NCI-H1048 (cell line): ENCODE measurements around the gene TCEA2.

Experiments used
- DNase-seq: peaks from one replicate; lab custom pipeline; 2025; lab: John Stamatoyannopoulos, UW

The TCEA2 gene

DNA sequence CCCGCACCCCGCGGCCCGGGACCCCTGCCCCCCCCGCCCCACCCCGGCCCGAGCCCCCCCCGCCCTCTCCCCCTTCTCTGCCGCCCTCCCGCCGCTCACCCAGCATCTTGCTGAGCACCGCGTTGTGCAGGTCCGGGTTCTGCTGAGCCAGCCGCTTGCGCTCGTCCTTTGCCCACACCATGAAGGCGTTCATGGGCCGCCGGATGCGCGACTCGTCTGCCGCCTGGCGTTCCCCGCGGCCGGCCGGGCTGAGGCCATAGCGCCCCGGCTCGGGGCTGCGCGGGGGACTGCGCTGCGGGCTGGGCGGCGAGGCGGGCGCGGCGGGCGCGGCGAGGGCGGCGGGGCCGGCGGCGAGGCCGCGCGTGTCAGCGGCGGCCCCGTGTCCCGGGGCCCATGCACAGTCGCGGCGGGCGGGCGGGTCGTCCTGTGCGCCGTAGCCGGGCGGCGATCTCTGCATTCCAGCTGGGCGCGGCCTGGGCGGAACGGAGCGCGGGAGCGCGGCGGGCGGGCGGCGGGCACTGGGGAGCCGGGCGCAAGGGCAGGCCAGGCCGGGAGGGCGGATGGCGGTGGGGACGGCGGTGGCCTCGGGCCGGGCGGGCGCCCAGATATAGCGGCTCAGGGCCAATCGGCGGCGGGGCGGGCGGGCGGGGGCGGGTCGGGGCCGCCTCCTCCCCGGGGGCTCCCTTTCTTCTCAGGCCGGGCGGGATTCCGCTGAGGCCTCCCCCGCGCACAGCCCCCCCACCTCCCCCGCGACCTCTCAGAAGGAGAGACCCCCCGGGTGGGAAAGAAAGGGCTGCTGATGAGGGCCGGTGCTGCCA is 13.7 kb upstream of the TCEA2 start, which contains the start of gene SOX18:
TSS of gene SOX18 (minus strand) at position 580 of the 818 bp plus-strand sequence. CDS start at position 457, 123 bp downstream.
- no peak for DNase-seq

DNA sequence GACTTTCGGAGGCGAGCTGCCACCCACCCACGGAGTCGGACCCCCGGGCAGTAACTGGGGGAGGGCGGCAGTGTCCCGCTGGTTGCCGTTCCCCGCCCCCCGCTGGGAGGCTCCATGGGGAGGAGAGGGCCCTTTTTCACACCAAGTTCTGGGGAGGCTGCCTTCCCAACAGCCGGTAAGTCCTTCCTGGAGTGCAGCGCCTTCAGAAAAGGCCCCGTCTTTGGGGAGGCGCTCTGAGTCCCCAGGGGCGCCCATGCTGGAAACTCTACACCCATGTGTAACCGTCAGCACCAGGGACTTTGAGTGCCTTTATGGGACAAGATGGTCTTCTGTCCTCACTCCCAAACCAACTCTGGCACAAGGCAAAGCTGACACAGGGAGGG is 13.1 kb upstream of the TCEA2 start:
- no peak for DNase-seq

DNA sequence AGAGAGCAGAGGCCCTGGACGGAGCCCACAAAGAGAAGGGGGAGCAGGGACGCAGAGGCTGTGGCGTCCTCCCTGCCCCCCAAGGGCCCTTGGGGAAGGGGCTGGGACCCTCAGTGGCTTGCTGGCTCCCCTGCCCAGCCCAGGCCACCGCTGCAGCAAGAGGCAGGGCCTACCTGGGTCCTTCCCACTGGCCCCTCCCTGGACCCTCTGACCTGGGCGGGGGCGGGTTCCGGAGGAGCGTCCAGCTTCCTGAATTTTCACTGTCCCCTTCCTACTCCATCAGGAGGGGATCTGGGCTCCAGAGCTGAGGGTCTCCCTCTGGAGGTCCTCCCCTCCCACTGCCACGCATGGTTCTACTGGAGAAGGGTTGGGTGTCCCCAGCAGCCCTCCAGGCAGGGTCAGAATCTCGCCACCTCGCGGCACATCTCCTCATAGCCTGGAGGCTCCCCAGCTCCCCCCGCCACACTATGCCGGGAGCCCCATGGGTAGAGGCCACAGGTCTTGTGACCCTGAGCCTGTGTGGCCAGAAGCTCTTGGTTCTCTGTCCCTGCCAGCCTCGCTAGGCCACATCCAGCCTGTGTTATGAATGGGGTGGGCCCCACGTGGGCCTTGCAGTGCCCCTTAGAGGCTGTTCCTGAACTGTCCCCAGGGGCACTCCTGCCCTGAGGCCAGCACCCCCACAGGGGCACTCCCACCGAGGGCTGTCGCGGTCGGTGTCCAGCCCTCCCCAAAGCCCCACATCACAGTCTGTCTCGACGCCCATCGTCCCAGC is 12.6 kb upstream of the TCEA2 start:
- DNase-seq, result no peak

DNA sequence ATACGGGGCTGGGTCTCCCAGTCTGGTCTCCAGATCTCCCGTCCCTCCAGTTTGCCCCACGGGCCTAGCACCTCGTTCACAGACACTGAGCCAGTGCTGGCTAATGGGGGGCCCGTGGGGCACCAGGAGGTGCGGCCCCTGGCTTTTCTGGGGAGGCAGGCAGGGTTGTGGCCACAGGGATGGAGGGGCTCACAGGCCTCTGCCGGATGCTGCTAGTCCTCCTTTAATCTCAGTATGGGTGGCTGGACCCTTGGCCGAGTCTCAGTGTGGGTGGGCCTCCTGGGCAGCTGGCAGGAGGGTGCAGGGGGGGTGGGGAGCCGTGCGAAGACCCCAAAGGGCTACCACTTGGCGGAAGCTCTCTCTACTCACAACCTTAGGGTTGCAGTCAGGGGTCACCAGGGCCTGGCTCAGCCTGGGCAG is 12.0 kb upstream of the TCEA2 start:
- DNase-seq, result no peak

DNA sequence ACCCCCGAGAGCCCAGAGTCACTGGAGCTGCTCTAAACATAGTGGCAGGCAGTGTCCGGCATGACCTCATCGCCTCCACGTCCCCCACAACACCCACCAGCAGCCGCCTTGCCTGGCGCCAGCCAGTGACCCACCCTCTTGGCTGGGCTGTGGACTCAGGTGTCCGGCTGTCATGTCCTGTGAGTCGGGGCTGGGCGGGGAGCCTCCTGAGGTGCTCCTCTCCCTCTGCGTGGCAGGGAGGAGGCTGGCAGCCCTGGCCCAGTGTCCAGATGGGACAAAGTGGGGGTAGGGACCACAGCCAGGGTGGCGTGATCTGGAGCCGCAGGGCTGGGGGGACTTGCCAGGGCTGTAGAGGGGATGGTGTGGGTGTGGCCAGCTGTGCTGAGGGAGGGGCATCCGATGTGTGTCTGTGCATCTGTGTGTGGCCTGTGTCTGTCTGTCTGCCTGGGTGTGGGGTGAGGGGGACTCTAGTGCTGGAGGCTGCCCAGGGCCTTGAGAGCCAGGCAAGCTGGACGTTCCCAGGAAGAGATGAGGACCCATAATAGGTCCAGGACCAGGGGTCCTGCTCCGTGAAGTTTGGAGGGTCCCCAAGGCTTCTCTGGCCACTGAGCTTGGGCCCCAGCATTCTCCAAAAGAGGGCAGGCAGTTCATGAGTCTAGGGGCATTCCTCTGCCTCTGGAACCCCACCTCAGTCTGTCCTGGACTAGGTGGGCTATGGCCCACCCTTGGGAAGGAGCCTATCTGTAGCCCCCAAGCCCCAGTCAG is 11.3 kb upstream of the TCEA2 start:
- no peak for DNase-seq

DNA sequence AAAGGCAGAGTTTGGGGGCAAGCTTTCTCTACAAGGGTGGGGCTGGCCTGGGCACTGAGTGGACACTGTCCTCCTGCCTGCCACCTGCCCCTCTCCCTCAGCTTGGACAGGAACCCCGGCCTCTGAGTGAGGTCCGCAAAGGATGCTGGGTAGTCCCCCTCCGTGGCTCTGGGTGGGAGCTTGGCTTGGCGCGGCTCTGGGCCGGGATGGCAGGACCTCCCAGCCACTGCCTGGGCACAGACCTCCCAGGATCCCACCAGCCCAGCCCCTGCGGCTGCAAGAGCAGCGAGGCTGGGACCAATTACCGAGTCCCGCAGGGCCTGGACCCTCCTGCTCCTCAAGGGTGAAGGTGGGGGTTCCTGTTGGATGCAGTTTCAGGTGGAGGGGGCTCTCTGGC is 10.7 kb upstream of the TCEA2 start:
- DNase-seq, result no peak

DNA sequence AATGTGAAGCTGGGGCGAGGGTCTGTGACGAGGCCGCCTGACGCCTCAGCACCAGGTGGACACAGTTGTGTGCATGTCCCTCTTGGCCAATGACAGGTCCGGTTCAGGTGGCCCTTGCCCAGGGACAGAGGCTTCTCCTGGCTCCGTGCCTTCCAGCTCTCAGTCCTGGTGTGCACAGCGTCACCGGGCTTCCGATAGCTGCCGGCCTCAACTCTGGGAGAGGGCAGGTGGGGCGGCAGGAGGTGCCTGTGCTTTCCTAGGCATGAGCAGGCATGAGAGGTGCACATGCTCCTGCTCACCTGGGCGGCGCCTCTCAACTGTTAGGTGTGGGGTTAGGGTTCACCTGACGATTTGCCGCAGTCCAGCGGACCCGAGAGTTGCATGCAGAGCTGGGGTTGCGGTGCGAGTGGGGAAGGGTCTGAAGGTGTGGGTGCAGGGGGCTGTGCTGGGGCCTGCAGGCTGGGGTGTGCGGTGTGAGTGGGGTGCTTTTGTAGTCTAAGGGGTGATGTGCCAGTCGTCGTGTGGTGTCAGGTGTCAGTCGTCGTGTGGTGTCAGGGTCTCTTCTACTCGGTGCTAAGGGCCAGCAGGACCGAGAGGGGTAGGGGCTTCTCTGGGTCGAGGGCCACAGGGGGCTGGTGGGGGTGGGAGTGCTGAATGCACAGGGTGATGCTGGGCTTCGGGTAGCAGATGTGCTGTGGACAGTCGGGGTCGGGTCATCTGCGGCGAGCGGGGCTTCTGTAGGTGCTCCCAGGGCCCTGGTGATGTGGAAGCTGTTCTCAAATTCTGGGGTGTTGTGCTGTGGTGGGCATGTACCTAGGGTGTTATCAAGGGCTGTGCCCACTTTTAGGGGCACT is 9.8 kb upstream of the TCEA2 start:
- DNase-seq, result no peak

DNA sequence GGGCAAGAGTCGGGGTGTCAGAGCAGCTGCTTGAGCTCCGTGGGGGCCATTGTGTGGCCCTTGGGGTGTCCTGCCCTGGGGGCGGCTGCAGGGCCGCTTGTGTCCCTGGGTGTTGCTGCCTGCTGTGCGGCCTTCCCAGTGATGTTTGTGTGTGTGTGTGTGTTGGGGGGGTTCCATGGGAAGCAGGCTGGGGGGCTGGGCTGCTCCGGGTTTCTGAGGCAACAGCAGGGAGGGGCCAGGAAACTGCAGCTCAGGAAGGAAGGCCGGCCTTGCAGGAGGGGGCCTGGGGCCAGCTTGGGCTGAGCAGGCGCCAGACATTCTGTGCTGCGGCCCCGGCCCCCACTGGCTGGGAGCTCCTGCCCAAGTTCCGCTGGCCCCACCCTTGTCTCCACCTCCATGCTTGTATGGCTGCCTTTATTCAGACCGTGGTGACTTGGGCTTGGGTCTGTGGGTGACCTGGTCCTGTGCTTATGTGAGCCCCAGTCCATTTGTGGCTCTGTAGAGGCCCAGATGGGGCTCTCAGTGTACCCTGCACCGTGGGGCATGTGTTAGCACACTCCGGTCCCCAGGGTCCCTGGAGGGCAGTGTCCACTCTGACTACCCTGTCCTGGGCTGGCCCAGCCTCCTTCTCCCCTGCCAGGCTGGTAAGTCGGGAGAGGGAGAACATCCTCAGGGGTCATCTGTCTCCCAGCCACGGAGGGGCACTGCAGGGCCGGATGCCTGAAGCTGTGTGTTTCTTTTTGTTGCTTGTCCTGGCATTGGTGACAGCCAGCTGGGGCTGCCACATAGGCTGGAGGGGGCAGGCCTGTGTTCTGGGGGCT is 8.9 kb upstream of the TCEA2 start:
- DNase-seq, result no peak

DNA sequence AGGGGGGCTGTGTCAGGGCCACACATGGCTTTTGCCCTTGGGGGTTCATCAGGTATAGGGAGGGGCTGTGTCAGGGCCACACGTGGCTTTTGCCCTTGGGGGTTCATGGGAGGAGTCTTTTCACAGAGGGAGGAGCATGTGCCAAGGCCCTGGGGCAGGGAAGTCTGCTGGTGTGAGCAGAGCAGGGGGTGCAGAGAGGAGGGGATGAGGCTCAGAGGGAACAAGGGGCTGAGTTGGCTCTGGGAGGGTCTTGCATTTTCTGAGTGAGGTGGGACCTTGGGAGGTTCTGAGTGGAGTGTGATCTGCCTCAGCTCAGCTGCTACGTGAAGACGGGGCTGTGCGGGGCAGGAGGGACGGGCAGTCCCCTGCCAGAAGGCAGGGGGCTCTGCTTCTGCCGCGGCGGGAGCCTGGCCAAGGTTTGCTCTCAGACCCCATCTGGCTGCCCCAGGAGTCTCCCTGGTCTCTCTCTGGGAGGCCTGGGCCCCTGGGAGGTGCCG is 7.6 kb upstream of the TCEA2 start:
- no peak for DNase-seq

DNA sequence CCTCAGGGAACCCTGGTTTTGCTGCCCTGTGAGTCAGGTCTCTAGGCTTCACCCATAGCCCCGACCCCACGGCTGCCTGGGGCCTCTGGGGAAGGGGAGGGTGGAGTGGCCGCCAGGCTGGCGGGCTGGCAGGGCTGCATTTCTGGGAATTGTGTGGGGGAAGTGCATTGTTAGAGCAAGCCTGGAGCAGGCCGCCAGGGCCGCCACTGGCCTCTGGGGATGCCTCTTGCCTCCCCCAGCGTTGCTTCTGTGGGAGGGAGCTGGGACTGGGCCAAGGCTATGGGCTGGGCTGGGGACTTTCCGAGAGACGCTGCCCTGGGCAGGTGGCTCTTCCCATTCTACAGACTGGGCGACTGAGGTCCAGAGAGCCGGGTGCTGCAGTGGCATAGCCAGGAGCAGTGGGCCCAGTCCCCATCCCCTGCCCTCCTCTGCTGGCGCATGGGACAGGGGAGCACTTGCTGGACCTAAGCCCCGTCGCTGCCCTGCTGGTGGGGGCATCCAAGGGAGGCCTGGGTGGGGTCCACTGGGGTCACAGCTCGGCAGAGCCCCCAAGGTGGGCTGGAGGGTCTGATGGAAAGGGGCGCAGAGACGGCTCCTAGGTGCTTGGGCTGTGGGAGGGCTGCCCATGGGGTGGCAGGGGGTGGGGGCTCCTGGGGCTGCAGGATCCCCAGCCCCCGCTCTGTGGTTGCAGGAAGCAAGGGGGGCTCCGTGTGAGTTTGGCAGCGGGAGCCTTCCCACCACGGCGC is 6.9 kb upstream of the TCEA2 start:
- DNase-seq, result no peak

DNA sequence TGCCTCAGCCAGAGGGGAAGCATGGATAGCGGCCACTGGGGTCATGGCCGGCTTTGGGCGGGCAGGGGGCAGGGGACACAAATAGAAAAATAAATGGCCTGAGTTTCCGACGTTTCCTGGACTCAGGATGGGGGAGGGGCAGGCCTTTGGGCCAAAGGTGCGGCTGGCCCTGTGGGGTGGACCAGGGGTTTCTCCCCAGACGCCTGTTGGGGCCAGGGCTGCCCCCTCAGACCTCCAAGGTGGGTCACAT is 6.4 kb upstream of the TCEA2 start:
- no peak for DNase-seq

DNA sequence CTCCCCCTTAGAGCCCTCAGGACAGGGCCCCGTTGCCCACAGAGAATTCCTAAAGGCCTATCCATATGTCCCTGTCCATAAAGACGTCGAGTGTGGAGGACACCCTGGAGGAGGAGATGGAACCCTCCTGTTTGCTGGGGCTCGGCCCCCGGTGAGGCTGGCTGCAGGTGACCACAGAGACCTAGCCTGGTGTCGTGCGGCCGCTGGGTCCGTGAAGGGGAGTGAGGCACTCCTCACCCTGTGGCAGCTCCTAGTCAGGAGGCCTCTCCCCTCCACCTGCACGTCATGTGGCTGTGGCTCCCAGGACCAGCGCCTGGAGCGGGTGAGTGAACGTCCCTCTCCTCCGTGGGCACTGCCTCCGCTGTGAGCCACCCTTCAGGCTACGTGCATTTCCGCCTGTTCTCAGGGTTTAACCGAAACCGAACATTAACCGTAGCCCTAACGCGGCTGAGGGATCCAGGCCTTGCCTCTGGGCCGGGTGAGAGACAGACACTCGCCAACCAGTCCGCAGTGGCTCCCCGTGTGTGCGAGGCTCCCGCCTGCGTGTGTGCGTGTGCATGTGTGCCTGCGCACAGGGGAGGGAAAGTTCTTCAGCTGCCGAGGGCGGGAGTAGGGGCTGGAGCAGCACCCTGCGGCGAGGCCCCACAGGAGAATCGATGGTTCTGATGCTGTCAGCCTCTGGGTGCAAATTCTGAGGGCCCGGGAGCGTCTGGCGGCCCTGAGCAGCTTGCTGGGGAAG is 5.9 kb upstream of the TCEA2 start:
- no peak for DNase-seq

DNA sequence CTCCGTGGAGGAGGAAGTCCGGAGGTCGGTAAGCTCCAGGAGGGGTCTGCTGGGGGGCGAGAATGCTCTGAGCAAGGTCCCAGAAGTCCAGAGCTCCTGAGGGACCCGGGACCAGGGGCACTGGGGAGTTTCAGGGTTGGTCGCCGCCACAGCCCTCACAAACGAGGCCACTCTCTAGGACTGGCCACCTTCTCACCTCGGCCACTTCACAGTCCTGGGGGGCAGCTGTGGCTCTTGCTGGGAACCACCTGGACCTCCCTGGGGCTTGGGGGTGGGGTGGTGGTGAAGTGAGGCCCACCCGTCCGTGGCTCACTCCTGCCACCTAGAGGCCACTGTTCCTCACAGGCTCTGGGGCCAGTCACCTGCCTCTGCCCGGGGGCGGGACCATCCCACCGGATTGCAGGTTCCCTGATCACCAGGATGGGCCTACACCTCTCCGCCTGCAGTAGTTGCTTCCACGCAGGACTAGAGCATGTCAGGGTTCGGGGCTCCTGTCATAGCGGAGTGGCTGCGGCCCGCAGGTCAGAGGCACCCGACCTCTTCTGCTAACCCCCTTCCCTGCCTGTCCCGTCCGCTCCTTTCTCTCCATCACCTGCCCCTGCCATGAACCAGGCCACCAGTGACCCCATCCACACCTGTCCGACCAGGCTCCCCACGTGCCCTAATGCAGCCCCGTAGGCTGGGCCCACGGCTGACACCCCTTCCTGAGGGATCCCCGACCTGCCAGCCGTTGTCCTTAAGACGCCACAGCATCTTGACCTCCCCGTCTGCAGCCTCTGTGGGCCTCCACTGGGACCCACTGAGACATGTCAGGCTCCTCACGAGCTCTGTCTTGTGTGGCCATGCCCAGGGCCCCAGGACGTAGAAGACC is 5.1 kb upstream of the TCEA2 start:
- peak; percentile 35 for DNase-seq

DNA sequence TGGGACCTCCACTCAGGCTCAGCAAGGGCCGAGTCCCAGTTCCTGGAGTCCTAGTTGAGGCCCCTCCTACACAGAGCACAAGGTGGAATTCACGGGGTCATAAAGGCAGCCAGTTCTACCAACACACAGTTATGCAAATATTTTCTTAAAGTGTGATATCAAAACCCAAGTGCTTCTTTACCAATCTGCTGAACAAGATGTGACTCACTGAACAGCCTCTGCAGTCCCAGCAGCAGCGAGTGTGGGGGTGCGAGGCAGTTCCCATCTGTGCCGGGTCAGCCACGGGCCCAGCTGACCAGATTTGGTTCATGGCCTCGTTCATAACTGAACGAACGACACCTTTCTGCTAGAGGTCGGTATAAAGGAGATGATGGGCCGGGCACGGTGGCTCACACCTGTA is 4.5 kb upstream of the TCEA2 start:
- DNase-seq, result no peak

DNA sequence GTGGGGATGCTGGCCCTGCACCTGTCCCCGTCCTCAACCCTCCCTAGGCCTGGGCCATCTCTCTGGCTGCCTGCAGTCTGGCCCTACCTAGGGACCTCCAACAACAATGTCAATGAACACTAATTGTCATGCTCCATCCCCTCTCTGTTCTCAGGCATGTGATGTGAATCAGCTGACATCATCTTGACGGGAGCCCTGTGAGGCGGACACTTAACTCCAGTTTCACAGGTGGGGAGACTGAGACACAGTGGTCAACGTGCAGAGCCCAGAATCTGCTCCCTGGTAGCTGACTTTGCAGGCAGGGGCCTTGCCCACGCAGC is 762 bp upstream of the TCEA2 start:
- DNase-seq, result no peak

DNA sequence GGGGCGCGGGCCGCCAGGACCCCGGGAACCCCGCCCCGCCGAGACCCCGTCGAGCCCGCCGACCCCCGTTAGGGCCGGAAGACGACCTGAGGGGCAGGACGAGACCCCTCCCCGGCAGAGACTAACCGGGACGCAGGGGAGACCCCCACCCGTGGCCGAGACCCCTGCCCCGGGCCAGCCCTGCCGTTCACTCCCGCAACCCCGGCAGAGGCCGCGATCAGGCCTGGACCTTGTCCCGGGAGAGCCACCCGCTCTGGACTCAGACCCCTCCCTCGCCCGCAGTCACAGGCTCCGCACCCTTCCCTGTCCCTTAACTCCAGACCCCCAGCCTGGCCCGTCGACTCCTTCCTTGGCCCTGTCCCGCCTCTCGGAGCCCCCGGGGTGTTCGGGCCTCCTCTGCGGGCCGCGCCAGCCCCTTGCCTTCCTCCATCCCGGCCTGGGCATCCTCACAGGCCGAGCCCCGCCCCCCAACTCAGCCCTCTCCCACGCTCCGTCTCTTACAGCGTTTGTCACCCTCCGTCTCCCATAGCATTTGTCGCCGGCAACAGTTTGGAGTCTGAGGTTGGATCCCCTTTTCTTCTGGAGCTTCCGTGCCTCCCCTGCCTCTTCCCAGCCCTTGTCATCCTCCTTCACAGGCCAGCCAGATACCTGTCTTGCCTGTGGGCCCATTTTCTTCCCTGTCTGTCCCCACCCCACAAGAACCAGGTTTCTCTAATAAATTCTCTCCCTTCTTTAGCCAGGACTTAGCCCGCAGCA is 569 bp downstream of the TCEA2 start:
- no peak for DNase-seq

DNA sequence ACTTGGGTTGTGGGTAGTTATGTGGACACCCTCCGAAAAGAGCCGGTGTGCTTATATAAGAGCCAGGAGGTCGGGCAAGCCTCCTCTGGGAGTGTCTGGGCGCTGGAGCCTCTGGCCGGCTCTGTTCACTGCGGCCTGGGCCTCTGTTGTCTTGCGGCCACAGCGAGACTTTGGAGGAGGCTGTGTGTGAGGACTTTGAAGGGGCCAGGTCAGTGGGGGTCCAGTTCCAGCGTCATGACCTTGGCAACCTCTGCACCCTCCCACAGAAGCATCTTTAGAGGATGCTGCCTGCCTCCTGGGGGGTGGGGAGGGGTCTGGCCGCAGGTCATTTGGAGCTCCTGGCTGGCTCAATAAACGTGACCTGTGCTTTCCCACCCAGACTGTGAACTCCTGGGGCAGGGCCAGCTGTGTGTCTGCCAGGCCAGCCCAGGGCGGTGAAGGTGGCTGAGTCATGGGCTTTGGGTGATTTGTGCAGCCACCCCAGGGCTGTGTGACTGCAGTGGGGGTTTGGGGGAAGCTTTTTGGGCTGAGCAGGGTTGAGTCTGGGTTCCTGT is 1.2 kb downstream of the TCEA2 start:
- no peak for DNase-seq
